Endothelial cell of umbilical vein (primary cell): ENCODE results near the gene CARD19. TPM values are rescaled to one million over a fixed set of nuclear protein-coding genes. Genes with fewer than 3 reads are reported as not detected.

ENCODE experiments used
- BruUV-seq: library from RNA; stranded (reverse); fragments of 400-500 nt; replicated peaks from 2 replicates; lab custom pipeline; 2021; lab: Mats Ljungman, UMichigan
- CTCF ChIA-PET: fragments of 300-600, 350-600 bp; sonication (Branson Sonifier 250); formaldehyde crosslinking; loops from one replicate; lab custom pipeline; 2021; ENCODE audit warnings: antibody characterized with exemption, inconsistent platforms; lab: Charles Lee
- POLR2A ChIA-PET: fragments of 300-600, 350-600 bp; sonication (Branson Sonifier 250); formaldehyde crosslinking; loops from one replicate; lab custom pipeline; 2021; ENCODE audit warnings: antibody characterized with exemption, inconsistent platforms; lab: Charles Lee
- DNase-seq: peaks from one replicate; pipeline ENCODE4 v3.0.0-alpha.2; 2011; ENCODE audit warnings: low read depth, low spot score
- FAIRE-seq: peaks from 2 replicates; lab custom pipeline; 2011; peaks lifted over from hg19 to GRCh38; lab: Jason Lieb, UNC
- H2AFZ ChIP-seq: 2 replicates; pipeline ENCODE4 v1.6.0; 2012; ENCODE audit warnings: low read depth, low read length, control low read depth, inconsistent platforms
- H3K27ac ChIP-seq: 2 replicates; pipeline ENCODE4 v1.5.1; 2011; ENCODE audit warnings: low read depth, mild to moderate bottlenecking, control low read depth, low read length, moderate library complexity; ENCODE audit not compliant: insufficient read depth
- H3K27me3 ChIP-seq, 2 experiments: 2 replicates each; pipeline versions ENCODE4 v1.6.0 to v1.6.1; 2011; ENCODE audit warnings: low read length in 2 of 2, mixed read lengths in 1 of 2; ENCODE audit not compliant: control insufficient read depth in 2 of 2, insufficient read depth in 2 of 2
- H3K36me3 ChIP-seq, 2 experiments: 2 replicates in 1 of 2; 3 replicates in 1 of 2; pipeline ENCODE4 v1.5.1; 2011; ENCODE audit warnings: low read length in 2 of 2, mild to moderate bottlenecking in 1 of 2, moderate library complexity in 1 of 2; ENCODE audit not compliant: control insufficient read depth in 2 of 2, insufficient read depth in 2 of 2; ENCODE audit errors: extremely low read depth in 1 of 2
- H3K4me1 ChIP-seq: 3 replicates; pipeline ENCODE4 v1.5.1; 2011; ENCODE audit warnings: mild to moderate bottlenecking, low read length; ENCODE audit not compliant: control insufficient read depth, insufficient read depth; ENCODE audit errors: extremely low read depth
- H3K4me2 ChIP-seq: 2 replicates; pipeline ENCODE4 v1.6.1; 2011; ENCODE audit warnings: low read length, control low read depth, mixed read lengths; ENCODE audit not compliant: insufficient read depth
- H3K4me3 ChIP-seq, 3 experiments: fragments of 200-600 bp in 1 of 3; sonication (generic), shearing (Covaris generic) in 1 of 3; replicated peaks in 1 of 3; 2 replicates each; pipeline ENCODE4 v1.5.1; 2011 to 2016; ENCODE audit warnings: control low read depth in 3 of 3, low read length in 3 of 3, mild to moderate bottlenecking in 2 of 3, inconsistent platforms in 1 of 3, low read depth in 1 of 3, moderate library complexity in 1 of 3; ENCODE audit not compliant: insufficient read depth in 1 of 3
- H3K79me2 ChIP-seq: 2 replicates; pipeline ENCODE4 v1.6.0; 2012; ENCODE audit warnings: low read length, inconsistent platforms; ENCODE audit not compliant: control insufficient read depth, insufficient read depth
- H3K9ac ChIP-seq: replicated peaks from 2 replicates; pipeline ENCODE3; 2011; ENCODE audit warnings: low read length, control low read depth; ENCODE audit not compliant: insufficient read depth; ENCODE audit errors: extremely low read depth
- H3K9me1 ChIP-seq: replicated peaks from 3 replicates; pipeline ENCODE4 v1.6.0; 2011; ENCODE audit warnings: mild to moderate bottlenecking, low read length; ENCODE audit not compliant: control insufficient read depth, insufficient read depth; ENCODE audit errors: extremely low read depth
- H3K9me3 ChIP-seq: replicated peaks from 2 replicates; pipeline ENCODE4 v1.5.1; 2012; ENCODE audit warnings: low read length, inconsistent platforms; ENCODE audit not compliant: control insufficient read depth, insufficient read depth
- H4K20me1 ChIP-seq: replicated peaks from 2 replicates; pipeline ENCODE3; 2011; ENCODE audit warnings: mild to moderate bottlenecking, low read length; ENCODE audit not compliant: control insufficient read depth, insufficient read depth; ENCODE audit errors: extremely low read depth
- EZH2 ChIP-seq: IDR thresholded peaks from 2 replicates; pipeline ENCODE4 v1.6.1; 2012; ENCODE audit warnings: borderline replicate concordance, low read depth, mild to moderate bottlenecking, moderate library complexity, low read length, inconsistent platforms; ENCODE audit not compliant: severe bottlenecking
- FOS ChIP-seq: IDR thresholded peaks from 2 replicates; pipeline ENCODE4 v1.6.1; 2011; ENCODE audit warnings: mild to moderate bottlenecking, low read length, moderate library complexity, borderline replicate concordance; ENCODE audit not compliant: insufficient read depth
- GATA2 ChIP-seq: IDR thresholded peaks from 2 replicates; pipeline ENCODE4 v1.7.0; 2011; ENCODE audit warnings: low read depth, mild to moderate bottlenecking, moderate library complexity, mixed read lengths, low read length; ENCODE audit not compliant: insufficient read length, insufficient read depth
- JUN ChIP-seq: IDR thresholded peaks from 2 replicates; pipeline ENCODE4 v1.6.1; 2011; ENCODE audit warnings: borderline replicate concordance, low read depth; ENCODE audit not compliant: insufficient read length, insufficient read depth
- MYC ChIP-seq: IDR thresholded peaks from one replicate; pipeline ENCODE4 v1.6.1; 2011; ENCODE audit warnings: mild to moderate bottlenecking, low read depth, low read length
- POLR2A ChIP-seq: IDR thresholded peaks from 2 replicates; pipeline ENCODE4 v1.6.1; 2012; ENCODE audit warnings: low read depth, mild to moderate bottlenecking, control low read depth, low read length
- POLR2AphosphoS5 ChIP-seq: IDR thresholded peaks from 2 replicates; pipeline ENCODE4 v1.6.1; 2012; ENCODE audit warnings: low read depth, mild to moderate bottlenecking, control low read depth, low read length, moderate library complexity; ENCODE audit not compliant: insufficient read depth
- dilution Hi-C: fragments of 300-500 bp; cut with MboI; formaldehyde crosslinking; loops from one replicate; pipeline ENCODE4 v1.15.0; 2019; ENCODE audit warnings: low sequenced_read_pairs; ENCODE audit not compliant: extremely low pct_ligation_motif_present
- intact Hi-C: fragments of 100-400 bp; cut with micrococcal nuclease; formaldehyde crosslinking; loops from one replicate; pipeline ENCODE4 v1.10.0; 2022
- polyA plus RNA-seq, 4 experiments: library from polyadenylated mRNA; depleted of rRNA in 3 of 4; stranded (reverse) in 3 of 4; unstranded in 1 of 4; fragments of >200 nt; gene quantifications; 2 replicates each; pipeline versions ENCODE4 v1.2.1 to v1.2.3, GENCODE V29; 2011 to 2012; ENCODE audit warnings: missing spikeins in 1 of 4
- total RNA-seq: library from RNA; stranded (reverse); gene quantifications from 2 replicates; pipeline ENCODE4 v1.2.3, GENCODE V29; 2021
- TF ChIP-seq, protein P1 (sequence below), 2 donors: IDR thresholded peaks; 1 replicate in 1 of 2; 2 replicates in 1 of 2; pipeline ENCODE4 v1.5.1; 2011; ENCODE audit warnings: low read length in 2 of 2, mild to moderate bottlenecking in 2 of 2, moderate library complexity in 2 of 2, control low read depth in 1 of 2, inconsistent platforms in 1 of 2, low read depth in 1 of 2; ENCODE audit not compliant: insufficient read depth in 1 of 2; ENCODE audit errors: extremely low read depth in 1 of 2
- TF ChIP-seq, protein P2 (sequence below): IDR thresholded peaks from 2 replicates; pipeline ENCODE4 v1.6.1; 2011; ENCODE audit not compliant: insufficient read depth, insufficient read length

CARD19 gene
- total and polyA plus RNA-seq, 2 donors (not counting 3 experiments of a cell fraction or from before 2014, with no cell fraction given), result 45.7 to 148 TPM

DNA sequence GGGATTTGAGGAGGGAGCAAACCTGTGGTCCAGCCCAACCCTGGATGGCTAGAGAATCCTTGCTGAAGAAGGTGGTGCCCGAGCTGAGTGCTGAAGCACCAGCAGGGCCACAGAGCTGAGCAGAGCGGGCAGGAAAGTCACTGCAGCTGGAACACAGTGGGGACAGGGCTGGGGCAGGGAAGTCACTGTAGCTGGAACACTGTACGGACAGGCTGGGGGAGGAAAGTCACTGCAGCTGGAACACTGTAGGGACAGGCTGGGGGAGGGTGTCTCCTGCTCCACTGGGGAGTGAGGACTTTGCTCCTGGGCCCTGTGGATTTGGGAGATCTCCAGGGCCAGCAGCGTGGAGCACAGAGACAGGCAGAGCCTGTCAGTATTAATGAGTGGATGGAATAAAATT is 46.5 kb upstream of the CARD19 start:
- intact Hi-C loops, result no loop called here
- H3K36me3 ChIP-seq, result no peaks in the 10 kb centered on the region
- H3K4me3 ChIP-seq, result no peak overlapping the region
- no peaks in the 10 kb centered on the region for H4K20me1 ChIP-seq
- H3K9me3 ChIP-seq, result no peaks in the 10 kb centered on the region
- no peak for FAIRE-seq
- ChIA-PET CTCF (interaction anchor here (0.8 to 1.4 kb wide), 2 partner anchors 45 to 46 kb away, joined by 3 to 4 read pairs; no protein-coding TSS in a partner anchor), POLR2A (no interaction called here)
- no peaks in the 10 kb centered on the region for H3K4me1 ChIP-seq
- H2AFZ ChIP-seq, result no peak overlapping the region
- H3K9me1 ChIP-seq, result no peaks in the 10 kb centered on the region
- H3K27ac ChIP-seq, result no peak overlapping the region
- TF ChIP-seq, protein P1, sequence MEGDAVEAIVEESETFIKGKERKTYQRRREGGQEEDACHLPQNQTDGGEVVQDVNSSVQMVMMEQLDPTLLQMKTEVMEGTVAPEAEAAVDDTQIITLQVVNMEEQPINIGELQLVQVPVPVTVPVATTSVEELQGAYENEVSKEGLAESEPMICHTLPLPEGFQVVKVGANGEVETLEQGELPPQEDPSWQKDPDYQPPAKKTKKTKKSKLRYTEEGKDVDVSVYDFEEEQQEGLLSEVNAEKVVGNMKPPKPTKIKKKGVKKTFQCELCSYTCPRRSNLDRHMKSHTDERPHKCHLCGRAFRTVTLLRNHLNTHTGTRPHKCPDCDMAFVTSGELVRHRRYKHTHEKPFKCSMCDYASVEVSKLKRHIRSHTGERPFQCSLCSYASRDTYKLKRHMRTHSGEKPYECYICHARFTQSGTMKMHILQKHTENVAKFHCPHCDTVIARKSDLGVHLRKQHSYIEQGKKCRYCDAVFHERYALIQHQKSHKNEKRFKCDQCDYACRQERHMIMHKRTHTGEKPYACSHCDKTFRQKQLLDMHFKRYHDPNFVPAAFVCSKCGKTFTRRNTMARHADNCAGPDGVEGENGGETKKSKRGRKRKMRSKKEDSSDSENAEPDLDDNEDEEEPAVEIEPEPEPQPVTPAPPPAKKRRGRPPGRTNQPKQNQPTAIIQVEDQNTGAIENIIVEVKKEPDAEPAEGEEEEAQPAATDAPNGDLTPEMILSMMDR (IDR thresholded peaks at IDR 0.05; ENCODE audit: extremely low read depth in 1 of 2, insufficient read depth in 1 of 2, low read depth in 1 of 2, low read length in 2 of 2), result no peak
- TF ChIP-seq EZH2, result no peak
- TF ChIP-seq POLR2A, result no peak
- TF ChIP-seq MYC, result no peak
- no peak for TF ChIP-seq FOS
- TF ChIP-seq JUN, result no peak
- TF ChIP-seq, protein P2, sequence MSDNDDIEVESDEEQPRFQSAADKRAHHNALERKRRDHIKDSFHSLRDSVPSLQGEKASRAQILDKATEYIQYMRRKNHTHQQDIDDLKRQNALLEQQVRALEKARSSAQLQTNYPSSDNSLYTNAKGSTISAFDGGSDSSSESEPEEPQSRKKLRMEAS, result no peak
- no peak for TF ChIP-seq GATA2
- no peak for TF ChIP-seq POLR2AphosphoS5
- dilution Hi-C loops, result no loop called here
- no TSS peak for BruUV-seq
- DNase-seq, result no peak
- no peaks in the 10 kb centered on the region for H3K27me3 ChIP-seq
- H3K9ac ChIP-seq, result no peak overlapping the region
- no peaks in the 10 kb centered on the region for H3K79me2 ChIP-seq
- no peak overlapping the region for H3K4me2 ChIP-seq
